Glomerular endothelial cell (primary cell): ENCODE measurements around the gene ARHGAP26. TPM values are rescaled to one million over a fixed set of nuclear protein-coding genes. Genes with fewer than 3 reads are reported as not detected.
A peak's percentile ranks its signal among the peaks of the same experiment; 100 is the strongest.

Experiments used
- DNase-seq: peaks from one replicate; pipeline ENCODE4 v3.0.0-alpha.2; 2011; ENCODE audit warnings: low read depth, low spot score; ENCODE audit errors: extremely low read depth
- total RNA-seq: library from RNA; depleted of rRNA; stranded (reverse); fragments of >200 nt; gene quantifications from 2 replicates; pipeline ENCODE4 v1.2.3, GENCODE V29; 2015

ARHGAP26 gene
- total RNA-seq, 1 donor from 2014 or later, result 33.1 TPM

DNA sequence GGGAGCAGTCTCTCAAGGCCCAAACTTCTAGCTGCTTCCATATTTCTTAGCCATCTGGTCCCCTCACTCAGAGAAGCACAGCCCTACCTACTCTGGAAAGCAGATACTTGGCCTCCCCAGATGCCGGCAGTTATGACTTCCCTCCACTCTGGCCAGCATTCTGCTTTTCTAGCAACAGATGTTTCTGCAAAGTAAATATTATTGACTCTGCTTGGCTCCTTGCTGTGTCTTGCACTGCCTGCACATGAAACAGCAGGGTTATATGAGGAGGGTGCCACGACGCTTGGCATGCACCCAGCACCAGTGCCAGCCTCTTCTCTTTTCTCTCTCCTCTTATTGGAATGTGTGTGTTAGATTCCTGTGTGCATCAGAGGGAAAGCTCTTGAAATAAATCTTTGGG is 99.7 kb downstream of the ARHGAP26 start:
- no peak for DNase-seq

- no peak for DNase-seq
Observed at GRCh38 chr5:142870532-142871362, 100.6 kb downstream of the ARHGAP26 start.

- no peak for DNase-seq
Observed at GRCh38 chr5:142871363-142872193, 101.4 kb downstream of the ARHGAP26 start.

DNA sequence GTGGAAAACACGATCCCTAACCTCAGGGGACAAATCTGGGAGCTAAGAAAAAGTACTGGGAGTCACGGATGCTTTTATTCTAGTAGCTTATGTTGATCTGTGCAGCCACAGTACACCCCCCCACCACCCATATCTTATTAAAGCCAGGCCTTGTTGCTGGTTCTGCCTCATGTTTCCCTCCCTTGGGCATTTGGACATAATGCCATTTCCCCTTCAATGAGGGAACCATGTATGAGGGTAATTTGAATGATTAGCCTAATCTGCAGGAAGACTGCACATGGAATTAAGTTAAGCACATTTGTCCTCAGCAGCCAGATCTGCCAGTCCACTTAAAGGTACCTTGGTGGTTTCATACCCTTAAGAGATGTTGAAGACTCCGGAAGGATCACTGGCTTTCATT is 102.0 kb downstream of the ARHGAP26 start:
- DNase-seq, result no peak

DNA sequence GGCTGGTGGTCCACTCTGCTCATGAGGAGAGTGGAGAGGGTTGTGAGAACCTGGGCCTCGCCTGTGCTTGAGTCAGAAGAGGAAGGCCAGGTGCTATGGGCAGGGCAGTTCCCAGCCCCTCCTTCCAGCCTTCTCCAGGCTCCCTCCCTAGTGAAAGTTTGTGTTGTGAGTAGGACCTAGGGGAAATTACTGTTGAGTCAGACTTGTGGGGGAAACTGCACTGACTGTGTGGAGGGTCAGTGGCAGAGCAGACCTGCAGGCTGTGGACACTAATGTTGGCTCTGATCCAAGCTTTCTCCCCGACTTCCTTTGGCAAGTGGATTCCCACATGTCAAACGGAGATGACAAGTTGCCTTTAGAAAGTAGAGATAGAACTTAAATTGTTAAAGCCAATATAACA is 102.6 kb downstream of the ARHGAP26 start:
- peak; percentile 85 for DNase-seq

DNA sequence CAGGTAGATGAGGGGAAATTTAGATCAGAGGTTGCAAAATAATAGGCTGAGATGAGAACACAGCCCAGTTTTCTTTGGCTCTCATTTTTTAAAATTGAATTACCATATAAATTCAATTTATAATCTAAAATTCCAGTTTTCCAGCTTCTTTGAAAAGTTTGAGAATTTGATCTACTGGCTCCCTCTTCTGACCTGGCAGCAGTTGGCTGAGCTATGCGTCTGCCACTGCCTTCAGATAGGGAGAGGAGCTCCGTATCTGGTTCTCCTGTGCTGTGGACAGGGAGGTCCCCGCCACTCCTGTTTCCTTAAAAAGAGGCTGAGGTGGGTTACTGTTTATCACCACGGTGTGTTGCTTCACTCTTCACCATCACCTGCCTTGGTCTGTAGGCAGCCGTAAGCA is 103.7 kb downstream of the ARHGAP26 start:
- DNase-seq, result no peak

DNA sequence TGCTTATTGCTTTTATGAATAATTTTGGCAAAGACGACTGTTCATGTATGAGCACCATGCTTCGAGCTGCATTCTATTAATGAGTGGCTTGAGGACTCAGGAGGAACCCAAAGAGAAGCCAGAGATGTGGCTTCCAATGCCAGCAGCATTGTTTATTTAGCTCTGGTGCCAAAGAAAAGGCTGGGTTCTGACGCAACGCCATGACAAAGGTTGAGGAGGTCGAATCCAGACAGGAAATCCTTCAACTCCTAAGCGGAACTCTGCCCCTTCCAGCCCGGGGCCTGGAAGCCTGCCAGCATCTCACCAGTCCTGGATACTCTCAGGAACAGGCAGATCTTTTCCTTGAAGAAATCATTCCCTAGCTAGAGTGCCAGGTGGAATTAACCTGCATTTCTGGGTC is 104.4 kb downstream of the ARHGAP26 start:
- DNase-seq, result peak; percentile 94

DNA sequence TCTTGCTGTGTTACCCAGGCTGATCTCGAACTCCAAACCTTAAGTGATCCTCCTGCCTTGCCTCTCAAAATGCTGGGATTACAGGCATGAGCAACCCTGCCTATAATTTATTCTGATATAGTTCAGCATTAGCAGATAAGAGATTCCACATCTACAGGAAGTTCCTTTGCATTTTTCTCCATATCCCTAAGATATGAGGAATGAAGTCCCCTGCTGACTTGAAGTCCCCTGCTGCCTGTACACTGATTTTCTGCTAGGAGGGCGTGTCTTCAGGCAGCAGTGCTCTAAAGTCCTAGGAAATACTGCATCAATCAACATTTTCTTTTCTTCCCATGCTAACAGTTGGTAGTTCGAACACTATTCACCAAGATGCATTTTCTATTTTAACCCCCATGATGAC is 105.8 kb downstream of the ARHGAP26 start:
- DNase-seq, result no peak

DNA sequence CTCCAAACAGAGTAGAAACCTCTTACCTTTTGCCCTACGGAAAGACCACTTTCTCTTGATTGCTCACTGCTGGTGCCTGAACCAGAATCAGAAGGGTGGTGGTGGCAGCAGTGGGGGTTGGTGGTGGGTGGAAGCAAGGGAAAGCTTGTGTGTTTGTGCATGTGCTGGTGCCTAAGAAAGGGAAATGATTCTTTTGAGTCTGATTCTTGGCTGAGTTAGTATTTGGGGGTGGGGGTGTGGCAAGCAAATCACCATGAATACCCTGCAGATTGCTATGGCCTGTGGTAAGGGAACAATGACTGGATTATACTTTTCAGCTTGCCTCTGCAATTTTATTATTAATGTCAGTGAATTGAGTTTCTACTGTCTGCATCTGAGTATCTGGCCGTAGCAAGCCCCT is 106.6 kb downstream of the ARHGAP26 start:
- DNase-seq, result no peak

GRCh38 chr5:142878111-142878510 is 107.9 kb downstream of the ARHGAP26 start:
- DNase-seq, result no peak

DNA sequence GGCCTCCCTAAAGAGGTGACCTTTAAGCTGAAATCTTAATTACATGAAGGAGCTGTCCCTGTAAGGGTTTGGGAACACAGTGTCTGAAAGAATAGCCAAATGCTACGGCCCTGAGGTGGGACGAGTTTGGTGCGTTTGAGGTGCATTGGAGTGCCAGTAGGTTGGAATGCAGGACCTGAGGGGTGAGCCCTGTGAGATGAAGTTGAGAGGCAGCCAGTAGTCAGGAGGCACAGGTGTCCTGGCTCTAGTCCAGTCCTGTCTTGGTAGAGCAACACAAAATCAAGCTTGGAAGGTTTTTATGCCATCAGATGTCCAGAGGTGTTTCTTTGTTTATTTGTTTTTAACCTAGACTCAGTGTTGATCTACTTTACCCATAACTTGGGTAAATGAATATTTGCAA is 108.5 kb downstream of the ARHGAP26 start:
- DNase-seq, result no peak

- DNase-seq, result no peak
Observed at GRCh38 chr5:142881076-142881783, 111.1 kb downstream of the ARHGAP26 start.

DNA sequence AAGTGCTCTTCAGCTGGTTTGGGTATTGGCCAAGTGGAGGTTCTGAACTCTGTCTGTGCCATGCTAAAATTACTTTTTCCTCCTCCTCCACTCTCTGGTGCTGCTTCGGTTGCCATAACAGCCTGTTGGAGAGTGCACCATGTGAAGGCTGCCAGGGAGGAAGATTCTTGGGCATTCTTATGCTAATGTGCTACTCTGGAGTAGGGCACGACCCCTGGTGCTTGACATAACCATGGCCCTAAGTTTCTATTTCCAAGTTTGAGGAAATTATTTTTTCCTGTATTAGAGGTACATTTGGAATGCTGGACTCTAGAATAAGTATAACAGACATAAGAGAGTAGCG is 111.6 kb downstream of the ARHGAP26 start:
- no peak for DNase-seq

- DNase-seq, result peak; percentile 77
Observed at GRCh38 chr5:142883025-142883424, 112.8 kb downstream of the ARHGAP26 start.

GRCh38 chr5:142883438-142883837 is 113.3 kb downstream of the ARHGAP26 start:
- DNase-seq, result no peak

DNA sequence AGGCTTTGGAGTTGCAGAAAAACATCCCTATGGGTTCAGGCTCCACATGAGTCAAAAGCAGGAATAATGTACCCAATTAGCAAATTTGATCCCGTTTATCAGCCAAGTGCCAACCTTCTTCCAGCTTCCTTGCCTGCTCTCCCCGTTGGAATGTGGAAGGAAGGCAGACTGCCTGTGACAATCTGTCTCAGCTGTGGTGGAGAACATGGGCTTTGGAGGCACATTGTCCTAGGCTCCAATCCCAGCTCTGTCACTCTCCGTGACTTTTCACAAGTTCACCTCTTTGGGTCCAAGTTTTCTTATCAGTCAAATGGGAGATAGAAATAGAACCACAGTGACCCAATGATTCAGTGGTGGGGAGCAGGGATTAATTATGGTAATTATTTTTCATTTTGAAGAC is 113.9 kb downstream of the ARHGAP26 start:
- DNase-seq, result no peak

- DNase-seq, result no peak
Observed at GRCh38 chr5:142886211-142886610, 116.0 kb downstream of the ARHGAP26 start.

DNA sequence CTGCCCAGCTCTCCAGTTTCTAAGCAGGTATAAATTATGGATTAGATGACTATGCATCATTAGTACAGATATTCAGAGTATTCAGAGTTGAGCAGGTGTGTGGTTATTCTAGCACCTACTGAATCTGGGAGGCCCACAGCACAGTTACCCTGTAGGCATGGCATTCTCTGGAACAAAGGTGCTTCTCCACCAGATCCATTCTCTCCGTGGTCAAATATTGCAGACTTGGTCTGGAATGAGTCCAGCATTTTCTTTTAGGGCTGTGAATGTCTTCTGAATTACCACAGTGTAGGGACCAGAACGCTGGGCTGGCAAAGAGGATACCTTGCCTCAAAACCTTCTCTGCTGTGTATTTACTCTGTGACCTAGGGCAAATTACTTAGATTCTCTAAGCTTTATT is 116.8 kb downstream of the ARHGAP26 start:
- no peak for DNase-seq

- DNase-seq, result no peak
Observed at GRCh38 chr5:142888469-142889085, 118.4 kb downstream of the ARHGAP26 start.

DNA sequence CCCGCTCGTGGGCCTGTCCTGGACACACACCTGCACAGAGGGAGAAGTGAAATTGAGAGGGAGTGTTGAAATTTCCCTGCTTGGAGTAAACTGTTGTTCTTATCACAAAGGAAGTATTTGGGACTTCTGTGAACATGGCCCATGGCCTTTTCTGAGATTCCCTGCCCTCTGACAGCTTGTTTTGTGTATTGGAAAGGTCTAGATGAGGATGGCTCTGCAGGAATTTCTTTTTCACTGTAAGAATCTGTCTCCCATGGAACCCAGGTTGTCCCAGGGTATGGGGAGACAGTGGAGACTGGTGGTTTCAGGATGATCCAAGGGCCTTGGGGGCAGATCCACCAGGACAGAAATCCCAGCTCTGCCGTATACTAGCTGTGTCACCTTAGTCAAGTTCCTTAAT is 121.8 kb downstream of the ARHGAP26 start:
- no peak for DNase-seq

- DNase-seq, result no peak
Observed at GRCh38 chr5:142894315-142894714, 124.1 kb downstream of the ARHGAP26 start.
